DMS53 (cell line): Measurements from ENCODE around the gene DOCK4.

Source experiments
- DNase-seq: peaks from one replicate; lab custom pipeline; 2025; lab: John Stamatoyannopoulos, UW

Gene DOCK4

GRCh38 chr7:112007185-112007584 lies 199.0 kb downstream of the DOCK4 start:
- DNase-seq: no peak

- DNase-seq: no peak
Measured at GRCh38 chr7:112006071-112006470, 200.1 kb downstream of the DOCK4 start.

DNA sequence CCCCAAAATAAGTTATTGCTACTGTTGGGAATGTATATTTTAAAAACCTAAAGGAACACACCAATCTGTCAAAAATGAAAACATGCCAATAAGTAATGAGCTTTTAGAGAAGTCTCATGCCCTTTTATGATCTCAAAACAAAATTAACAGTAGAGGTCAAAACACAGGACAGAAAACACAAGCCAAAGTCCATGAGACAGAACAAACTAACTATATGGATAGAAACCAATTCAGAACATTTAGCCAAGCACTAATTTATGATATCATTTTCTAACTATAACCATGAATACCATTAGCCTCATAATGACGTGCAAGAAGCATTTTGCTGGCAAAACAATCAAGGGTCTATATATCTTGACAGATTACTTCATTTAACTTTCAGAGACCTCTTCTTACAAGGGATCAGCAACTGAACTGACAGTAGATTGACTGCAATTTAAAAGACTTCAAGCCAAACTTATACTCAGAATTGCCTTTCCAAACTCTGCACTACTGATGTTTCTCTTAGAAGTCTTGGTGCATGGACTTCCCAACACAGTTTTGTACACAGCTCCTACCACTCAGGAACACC lies 200.9 kb downstream of the DOCK4 start:
- DNase-seq: no peak

DNA sequence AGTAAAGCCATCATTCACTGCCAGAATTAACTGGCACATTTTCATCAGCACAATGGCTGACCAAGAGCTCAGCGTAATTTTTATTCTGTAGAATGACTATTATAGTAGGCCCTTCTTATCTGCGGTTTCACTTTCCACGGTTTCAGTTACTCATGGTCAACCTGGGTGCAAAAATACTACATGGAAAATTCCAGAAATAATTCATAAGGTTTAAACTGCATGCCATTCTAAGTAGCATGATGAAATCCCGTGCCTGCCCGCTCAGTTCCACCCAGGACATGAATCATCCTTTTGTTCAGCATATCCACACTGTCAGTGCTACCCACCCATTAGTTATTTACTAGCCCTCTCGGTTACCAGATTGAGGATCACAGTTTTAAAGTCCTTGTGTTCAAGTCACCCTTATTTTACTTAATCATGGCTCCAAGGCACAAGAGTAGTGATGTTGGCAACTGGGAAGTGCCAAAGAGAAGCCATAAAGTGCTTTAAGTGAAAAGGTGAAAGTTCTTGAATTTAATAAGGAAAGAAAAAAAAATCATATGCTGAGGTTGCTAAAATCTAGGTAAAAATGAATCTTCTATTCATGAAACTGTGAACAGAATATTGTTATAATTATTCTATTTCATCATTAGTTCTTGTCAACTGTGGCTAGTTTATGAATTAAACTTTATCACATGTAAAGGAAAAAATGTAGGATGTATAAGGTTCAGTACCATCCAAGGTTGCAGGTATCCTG lies 204.9 kb downstream of the DOCK4 start:
- DNase-seq: no peak

DNA sequence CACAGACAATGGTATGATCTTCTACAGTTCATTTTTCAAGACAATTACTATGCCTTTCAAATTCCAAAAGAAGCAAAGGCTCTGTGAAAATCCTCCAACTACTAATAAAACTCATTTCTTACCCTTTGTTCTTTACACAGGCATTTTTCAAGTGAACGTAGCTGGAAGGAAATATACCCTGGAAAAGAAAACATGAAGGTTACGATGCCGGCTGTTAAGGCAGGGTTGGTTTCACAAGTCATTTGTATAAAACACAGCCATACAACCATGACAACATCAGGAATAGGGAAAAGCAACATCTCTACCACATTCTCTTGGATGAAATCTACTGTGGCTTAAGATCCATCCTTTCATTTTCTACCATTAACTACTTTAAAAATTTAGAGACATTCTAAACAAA lies 207.9 kb downstream of the DOCK4 start:
- no peak for DNase-seq

GRCh38 chr7:111997546-111997945 lies 208.7 kb downstream of the DOCK4 start:
- no peak for DNase-seq

DNA sequence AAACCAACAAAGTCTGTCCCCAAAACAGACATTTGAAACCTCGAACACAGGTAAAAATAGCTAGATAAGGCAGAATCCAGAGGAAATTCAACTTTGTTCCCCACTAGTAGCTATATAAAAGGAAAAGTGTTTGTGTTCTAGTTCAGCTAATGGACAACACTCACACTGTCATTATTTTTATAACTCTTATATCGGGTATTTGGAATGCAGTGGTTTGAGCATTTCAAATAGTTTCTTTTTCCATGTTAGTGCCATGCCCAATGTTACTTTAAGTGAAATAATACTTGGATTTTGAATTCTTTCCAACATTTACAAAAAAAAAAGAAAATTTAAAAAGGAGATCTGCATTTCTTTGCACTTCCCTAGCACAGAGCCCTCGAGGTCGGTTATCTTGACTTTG lies 213.6 kb downstream of the DOCK4 start:
- DNase-seq: no peak

DNA sequence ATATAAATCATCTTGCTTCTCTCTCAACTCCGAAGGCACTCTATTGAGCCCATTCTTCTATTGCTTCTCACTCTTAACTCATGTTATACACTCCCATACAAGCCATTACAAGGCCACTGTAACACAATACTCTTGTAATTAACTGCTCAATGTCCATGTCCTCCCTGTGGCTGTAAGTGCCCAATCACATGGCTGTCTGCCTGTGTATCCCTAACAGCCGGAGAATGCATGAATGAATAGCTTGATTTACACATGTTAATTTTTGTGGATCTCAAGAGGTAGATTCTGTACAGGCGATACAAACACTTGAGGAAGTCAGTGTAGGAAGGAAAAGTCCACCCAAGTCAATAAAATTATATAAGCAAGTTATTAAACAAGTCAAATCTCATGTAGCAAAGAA lies 215.6 kb downstream of the DOCK4 start:
- no peak for DNase-seq

GRCh38 chr7:111987886-111988285 lies 218.3 kb downstream of the DOCK4 start:
- no peak for DNase-seq

DNA sequence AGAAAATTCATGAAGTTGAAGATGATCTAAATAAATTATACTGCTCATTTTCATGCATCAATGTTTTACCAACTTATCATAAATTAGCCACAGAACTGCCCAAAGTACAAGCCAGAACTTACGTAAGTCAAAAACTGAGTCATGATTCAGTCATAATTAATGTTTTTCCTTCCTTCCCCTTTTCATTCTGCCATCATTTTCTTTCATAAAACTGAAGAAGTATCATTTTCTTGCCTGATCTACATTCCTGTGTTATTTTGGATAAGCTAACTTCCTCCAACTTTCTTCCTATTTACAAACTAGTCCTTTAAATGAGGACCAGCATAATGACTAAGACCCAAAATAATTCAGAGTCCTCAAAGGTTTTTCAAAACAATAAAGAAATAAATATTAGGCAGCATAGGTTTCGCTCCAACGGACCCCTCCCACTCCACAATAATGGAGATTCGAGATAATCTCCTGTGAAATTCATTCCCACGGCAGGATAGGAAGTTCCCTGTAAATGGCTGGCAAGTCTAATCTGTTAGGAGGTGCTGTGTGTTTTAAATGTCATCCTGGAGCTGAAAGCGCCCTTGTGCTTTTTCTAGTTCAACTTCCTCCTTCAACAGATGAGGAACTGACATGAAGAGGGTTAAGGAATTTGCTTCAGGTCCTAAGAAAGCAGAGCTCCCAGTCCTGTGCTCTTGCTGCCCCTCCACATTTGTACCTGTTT lies 218.9 kb downstream of the DOCK4 start:
- no peak for DNase-seq

DNA sequence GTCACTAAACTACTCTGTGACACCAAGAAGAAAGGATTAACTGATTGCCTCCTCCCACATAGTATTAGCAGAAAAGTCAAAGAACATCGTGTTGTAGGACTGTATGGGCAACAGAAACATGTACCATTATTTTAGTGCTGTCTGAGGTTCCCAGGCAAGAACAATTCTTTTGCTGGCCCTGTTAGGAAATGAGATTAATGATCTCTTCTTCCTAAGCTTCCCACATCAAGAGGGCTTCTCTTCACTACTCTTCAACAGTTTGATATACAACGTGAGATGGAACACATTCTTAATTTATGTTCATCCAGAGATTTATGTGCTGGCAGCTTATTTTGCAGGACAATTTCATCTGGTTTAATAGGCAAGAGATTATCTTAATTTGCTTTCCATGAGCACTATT lies 219.6 kb downstream of the DOCK4 start:
- no peak for DNase-seq

DNA sequence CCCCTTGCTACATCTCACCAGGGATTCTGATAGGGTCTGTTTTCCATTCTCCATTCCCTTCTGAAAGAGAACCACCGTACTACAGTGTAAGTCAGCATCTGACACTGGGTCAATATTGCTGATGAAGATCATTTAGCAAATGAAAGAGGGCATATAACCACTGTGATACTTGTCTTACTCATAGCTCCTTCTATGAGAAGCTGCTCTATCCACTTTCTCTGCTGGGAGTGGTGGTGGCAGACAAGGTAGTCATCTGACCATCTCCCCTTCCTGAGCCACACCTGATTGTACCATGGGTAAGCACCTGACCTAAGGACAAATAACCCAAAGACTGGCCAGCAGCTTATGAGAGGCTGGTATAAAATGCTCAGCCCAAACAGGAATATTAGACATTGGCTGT lies 220.4 kb downstream of the DOCK4 start:
- DNase-seq: no peak

DNA sequence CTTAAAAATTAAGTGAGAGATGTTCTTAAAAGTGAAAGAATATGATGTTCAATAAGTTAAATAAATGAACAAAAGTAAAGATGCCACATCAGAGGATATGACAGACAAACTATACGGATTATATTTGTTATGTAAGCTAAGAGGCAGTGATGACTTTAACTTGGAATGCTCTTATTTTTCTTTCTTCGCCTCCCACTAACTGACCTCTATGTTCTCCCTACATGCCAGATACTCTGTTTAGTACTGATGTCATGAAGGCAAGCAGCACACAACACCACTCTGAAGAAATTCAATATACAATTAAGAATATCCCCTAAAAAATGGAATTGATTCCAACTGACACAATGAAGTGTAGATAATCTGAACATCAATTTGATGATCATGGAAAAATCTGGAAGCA lies 223.4 kb downstream of the DOCK4 start:
- DNase-seq: no peak

DNA sequence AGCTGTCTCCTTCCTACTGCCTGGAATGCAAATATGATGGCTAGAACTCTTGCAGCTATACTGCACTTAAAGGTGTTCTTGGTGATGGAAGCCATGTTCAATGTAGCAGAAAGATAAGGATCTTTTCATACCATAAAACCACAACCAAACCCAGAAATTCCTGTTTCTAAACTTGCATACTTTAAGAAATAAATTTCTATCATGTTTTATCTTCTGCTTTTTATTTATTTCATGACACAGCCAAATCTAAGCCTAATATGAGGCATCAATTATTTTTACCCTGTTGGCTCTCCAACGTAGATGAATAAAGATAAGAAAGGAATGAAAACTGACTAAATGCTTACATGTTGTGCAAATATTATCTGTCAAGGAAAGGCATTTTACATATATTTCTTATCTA lies 224.1 kb downstream of the DOCK4 start:
- DNase-seq: no peak

DNA sequence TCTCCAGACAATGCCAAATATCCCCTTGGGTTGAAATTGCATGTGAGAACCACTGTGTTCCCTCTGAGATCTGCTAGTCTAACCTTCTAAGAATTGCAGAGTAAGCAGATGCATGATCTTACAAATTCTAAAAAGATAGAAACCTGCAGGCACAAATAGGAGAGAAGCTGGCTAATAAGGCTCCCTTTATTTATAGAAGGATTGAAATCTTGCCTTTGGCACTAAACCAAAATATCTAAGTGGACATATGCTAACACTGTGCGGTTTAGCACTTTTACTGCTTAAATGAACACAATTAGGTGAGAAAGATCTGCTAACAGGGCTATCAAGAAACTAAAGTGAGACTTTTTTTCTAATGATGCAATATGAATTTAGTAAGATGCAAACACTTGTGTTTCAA lies 225.5 kb downstream of the DOCK4 start:
- DNase-seq: no peak

DNA sequence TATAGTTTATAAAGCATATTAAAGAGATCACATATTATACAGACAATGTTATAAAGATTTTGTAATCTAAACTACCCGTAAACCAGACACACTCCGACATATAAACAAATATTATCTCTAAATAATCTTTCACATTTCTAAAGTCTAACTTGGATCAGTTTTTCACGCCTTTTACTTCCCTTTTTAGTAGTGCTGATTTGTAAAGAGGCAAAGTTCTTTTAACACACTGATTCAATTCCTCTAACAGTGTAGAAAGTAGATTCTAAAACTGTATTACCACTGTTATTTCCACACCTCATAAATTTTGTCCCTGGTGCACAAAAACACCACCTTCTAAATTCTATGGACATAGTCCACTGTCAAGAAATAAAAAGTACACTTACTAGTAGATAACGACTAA lies 230.9 kb downstream of the DOCK4 start:
- DNase-seq: no peak

GRCh38 chr7:111960984-111961383 lies 245.2 kb downstream of the DOCK4 start:
- DNase-seq: no peak

DNA sequence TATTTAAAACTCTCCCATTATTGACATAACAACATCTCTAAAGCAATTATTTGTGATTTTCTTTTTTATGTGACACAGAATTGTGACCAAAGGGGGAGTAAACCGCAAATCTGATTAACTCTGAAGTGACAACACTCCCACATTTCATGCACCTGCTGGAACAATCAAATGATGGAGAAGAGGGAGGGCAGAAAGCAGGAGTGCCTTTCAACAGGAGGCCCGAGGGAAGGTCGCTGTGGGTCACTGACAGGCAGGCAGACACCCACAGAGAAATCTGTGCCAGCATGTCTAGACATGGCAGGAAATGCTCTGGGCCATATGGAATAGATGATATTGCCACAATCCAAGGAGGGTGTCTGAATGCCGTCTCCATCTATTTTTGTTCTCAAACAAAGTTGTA lies 247.3 kb downstream of the DOCK4 start:
- peak; percentile 77 for DNase-seq

DNA sequence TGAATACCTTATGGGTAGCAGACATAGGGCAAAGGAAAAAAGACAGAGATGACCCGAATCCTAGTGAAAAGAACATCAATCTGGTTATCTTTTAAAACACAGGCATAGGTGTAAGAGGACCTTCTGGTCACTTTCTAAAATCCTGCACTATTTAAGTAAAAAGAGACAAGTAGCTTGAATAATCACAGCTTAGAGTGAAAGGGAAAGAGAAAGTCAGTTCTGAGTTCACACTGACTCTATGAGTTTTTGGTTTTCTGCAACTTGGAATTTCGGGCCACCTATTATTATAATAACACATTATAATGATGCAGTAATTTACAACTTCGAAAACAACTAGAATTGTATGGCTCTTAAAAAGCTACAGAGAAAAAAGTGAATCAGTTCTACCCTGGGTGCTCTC lies 247.8 kb downstream of the DOCK4 start:
- no peak for DNase-seq

GRCh38 chr7:111955616-111956015 lies 250.6 kb downstream of the DOCK4 start:
- no peak for DNase-seq

DNA sequence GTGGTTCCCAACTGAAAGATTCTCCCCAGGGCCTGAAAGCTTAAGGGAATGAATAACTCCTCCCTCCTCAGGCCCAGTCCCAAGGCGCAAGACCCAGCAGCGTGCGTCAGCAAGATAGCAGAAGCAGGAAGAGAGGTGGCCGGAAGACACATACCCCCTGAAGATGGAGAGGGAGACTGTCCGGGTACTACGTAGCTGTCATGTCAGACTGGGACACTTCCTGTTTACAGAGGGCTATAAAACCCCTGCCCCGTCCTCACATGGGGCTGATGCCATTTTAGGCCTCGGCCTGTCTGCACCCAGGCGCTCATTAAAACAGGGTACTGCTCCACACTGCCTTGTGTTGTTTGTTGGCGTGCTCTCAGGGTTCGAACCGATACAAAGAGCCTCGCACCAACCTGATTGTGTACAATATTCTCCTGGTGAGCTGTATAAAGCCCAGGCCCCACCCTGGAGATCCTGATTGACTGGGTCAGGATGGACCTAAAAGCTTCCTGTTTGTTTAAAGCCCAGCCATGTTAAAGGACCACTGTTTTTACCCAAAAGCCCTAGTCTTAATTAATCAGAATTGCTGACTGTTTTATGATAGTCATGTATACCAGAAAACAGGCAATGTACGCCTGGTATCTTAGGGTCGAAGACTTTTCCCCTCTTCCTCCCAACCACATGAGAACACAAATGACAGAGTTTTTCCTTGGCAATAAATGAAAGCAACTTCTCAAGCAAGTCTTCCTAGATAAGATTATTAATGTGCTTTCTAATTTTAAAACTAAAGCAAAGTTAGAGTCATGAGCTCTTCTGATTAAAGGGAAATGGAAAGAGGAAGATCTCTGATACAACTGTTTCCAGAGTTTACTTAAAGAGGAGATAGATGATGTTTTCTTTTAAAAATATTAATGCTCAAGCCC lies 251.5 kb downstream of the DOCK4 start:
- DNase-seq: no peak

DNA sequence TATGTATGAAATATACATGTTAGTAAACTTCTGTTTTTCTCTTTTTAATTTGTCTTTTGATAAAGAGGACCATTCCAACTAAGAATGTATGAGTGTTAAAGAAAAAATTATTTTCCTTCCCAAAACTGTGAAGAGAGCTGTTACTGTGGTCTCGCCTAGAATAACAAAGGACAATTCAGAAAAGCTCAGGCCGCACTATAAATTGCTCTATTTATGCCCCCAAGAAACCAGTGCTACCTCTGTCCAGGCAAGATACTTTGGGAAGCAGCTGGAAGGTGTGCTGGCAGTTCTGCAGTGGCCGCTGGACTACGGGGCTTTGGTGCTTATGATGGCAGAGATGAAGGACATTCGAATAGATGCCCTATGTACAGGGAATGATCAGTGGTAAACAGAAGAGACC lies 252.1 kb downstream of the DOCK4 start:
- no peak for DNase-seq
